Measurements from ENCODE around the gene CYSTM1.
"Not testable (repeated sequence)": the region's sequence is repeated elsewhere in the genome, so short reads cannot be mapped to it uniquely, and the experiment has no call there.

CYSTM1 gene

DNA sequence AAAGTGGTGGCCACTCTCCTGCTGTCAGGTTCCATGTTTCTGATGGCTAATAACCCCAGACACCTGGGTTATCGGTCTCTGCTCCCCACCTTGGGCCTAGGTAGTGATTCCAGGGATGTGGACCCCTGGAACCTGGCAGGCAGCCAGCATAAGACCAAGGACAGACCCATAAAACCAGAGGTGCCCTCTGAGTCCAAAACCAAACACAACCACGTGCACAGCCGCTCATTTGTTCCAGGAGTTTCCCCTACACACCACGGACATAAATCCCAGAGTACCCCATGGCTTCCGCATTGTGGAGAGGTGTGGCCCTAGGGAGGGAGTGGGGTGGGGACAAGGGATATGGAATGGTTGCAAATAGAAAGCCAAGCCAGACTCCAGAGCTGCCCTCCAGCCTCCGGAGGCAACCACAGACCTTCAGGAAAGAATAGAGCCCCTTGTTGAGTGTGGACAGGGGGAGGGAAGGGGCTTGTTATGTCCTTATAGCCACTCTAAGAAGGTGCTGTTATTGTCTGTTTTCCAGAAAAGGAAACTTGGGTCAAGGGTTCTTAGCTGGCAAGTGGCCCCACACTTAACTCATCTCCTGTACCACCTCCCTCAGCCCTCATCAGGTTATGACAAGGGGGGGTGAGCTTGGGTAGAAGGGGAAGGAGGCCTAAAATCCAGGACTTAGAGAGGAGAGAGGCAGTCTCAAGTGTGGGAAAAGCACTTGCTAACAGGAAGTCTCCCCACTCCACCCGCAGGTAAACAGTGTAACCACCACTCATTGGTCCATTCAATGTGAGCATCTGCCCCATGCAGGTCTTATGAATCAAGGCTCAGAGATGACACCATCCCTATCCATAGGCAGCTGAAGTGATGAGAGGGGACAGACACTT lies 23.6 kb upstream of the CYSTM1 start:
- DNase-seq: no peak

DNA sequence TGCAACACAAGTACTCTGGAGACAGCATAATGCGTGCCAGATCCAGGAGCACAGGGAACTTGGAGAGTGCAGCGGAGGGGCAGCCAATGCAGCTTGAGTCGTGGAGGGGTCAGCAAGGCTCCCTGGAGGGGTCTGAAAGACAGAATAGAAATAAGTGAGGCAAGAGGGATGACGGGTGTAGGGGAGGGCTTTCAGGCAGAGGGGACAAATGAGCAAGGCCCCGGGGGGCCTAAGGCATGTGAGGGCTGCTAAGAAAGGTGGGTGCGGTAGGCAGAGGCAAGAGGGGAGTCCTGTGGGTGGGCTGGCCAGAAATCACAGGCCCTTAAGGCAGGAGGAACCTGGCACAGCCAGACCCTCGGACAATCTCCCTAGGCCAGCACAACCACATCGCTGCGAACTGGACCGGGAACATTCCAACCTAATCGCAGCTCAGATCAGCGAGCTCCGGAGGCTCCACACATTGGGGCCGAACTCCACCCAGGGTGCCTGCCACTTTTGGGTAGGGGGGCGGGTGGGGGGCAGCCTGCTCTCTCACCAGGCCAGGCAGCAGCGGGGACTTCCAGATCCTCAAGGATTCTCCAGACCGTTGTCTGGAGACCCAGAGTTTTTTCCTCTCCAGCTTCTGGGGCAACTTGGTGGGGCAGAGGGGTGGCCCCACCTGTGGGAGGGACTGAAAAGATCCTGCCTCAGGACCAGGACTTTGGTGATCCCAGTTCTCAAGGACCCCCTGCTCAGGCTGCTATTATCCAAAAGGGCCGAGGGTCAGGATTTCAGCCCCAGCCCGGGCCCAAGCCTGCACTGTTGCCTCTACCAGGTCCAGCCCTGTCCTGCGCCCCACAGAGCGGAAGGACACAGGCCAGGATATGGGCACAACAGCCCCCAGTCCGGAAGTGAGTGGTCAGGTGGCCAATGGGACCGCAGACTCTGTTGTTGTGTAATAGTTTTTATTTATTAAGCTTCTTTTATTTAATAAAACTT lies 22.7 kb upstream of the CYSTM1 start:
- DNase-seq: no peak

DNA sequence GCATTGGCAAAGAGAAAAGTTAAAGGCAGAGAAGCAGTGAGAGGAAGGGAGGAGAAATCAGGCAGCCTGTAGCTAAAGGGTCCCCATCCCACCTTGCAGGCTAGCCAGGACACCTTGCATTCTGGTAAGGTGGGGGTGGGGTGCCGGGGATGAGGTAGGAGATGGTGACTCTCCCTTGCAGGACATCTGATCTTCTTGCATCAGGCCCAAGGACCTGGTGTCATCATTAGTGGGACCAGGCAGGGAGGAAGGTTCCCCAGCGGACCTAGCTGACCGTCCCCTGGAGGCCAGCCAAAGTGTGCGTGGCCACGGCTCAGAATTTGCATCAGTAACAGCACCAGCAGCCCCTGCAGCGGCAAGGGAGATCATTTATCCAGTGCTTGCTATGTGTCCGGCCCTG lies 21.7 kb upstream of the CYSTM1 start:
- no peak for DNase-seq

DNA sequence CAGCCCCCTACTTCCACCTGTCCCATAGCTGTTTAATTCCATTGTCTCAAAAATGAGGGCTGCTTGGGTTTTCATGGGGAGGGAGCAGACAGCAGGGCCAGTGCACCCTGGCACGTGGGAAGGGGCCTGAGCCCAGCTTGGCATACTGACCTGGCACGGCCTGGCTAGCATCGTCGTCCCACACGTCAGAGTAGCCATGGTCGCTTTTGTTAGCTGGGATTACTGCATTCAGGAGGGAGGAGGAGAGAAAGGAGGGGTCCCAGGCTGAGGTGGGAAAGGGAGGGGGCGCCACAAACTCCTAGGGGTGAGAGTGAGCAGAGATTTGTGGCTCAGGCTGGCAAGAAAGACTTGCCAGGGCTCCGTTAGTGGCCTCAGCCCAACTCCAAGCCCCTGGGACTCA lies 21.1 kb upstream of the CYSTM1 start:
- no peak for DNase-seq

DNA sequence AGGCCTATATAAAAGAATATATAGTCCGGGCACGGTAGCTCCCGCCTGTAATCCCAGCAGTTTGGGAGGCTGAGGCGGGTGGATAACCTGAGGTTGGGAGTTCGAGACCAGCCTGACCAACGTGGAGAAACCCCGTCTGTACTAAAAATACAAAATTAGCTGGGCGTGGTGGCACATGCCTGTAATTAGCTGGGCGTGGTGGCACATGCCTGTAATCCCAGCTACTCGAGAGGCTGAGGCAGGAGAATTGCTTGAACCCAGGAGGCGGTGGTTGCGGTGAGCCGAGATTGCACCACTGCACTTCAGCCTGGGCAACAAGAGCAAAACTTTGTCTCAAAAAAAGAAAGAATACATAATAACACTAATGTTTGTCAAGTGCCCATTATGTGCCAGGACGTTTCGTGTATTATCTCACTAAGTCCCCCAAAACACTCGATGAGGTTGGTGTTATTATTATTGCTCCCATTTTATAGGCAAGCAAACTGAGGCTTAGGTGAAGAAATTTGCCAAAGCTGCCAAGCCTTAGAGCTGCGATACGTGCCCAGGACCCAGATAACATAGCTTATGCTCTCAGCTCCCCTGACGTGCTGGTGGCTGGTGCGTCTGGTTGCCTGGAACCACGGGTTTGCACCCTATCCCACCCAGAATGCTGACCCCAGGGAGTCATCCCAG lies 20.1 kb upstream of the CYSTM1 start:
- DNase-seq: not testable (repeated sequence)

DNA sequence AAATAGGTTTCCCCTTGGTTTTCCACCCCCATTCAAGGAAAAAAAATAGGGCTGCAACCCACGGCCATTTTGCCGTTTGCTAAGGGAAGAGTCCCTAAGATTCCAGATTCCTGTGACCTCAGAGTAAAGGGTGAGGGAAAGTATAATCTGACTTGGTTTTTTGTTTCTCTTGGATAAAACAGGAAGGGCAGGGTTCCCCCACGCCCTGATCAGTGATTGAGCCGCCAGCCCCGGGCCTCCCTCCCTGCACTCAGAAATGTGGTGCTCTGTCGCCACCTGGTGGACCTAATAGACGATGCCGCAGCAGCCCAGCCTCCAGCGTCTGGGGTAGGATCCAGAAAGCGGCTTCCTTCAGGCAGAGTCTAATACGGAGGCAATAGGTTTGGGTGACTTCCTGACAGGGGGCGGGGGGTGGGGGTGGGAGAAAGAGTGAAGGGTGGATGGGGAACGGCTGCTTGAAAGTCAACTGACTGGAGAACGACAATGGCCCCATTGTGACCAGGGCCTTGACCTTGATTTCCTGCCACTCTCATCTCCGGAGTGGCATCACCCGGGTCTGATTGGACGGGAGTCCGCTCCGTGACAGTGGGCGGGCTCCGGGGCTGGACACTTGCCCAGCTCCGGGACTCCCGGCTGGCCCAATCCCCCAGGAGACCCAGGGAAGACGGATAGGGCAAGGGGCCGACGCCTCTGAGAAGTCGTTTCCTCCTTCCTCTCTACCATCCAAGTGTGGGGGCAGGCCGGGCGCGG lies 17.8 kb upstream of the CYSTM1 start:
- peak; percentile 81 for DNase-seq

DNA sequence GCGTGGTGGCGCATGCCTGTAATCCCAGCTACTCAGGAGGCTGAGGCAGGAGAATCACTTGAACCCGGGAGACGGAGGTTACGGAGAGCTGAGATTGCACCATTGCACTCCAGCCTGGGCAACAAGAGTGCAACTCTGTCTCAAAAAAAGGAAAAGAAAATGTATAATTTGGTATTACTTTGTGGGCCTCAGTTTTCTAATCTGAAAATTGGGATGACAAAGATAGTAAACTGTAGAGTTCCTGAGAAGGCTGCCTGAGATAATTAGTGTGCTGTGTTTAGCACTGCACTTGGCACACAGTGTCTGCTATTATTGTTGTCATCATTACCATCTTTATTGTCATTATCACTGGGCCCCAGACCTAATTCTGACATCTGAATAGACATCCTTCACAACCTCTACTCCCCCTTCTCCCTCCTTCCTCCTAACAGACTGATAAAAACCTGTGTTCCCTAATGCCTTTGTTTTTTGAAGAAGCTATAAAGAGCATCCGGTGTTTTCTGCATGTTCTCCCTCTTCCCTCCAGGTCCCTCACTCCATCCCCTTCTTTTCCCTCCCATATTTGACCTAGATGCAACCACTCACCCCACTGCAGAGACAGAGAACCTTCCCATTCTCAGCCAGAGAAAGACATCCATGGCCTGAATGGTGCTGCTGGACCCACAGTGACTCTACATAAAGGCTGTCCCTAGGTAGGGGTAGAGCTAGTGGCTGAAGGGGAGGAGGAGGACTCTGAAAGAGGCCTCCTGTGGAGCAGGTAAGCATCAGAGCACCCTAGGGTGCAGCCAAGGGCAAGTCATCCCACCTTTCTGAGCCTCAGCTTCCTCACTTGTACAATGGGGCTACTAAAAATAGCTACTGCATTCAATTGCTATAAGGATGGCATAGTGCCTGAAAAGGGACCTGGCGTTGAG lies 15.7 kb upstream of the CYSTM1 start:
- DNase-seq: no peak

DNA sequence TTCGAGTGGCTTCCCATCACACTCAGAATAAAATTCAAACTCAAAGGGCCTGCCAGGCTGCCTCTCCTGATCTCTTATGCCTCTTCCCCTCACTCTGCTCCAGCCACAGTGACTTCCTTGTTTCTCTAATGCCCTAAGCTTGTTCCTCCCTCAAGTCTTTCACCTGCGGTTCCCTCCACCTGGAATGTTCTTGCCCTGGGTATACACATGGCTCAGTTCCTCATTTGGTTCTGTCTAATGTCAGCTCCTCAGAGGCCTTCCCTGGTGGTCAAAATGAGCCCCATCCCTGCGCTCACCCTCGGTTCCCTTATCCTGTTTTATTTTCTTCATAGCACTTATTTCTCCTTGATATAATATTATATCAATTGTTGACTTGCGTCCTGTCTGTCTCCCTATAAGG lies 12.7 kb upstream of the CYSTM1 start:
- no peak for DNase-seq

DNA sequence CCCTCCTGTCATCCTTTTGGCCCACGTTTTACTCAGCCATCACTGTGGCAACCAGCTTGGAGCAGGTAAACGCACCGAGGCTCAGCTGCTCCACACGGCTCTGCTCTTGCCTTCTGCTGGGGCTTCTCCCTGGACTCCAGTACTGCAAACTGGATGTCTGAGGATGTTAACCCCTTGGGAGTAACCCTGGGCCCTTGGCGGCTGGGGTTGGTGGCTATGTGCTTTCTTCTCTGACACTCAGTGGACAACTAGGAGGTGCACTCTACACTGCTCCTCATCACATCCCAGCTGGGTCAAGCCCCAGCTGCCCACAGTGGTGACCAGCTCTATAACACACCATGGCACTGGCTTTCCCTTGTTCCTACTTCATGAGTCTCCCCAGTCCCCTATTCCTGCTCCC lies 12.2 kb upstream of the CYSTM1 start:
- DNase-seq: no peak

DNA sequence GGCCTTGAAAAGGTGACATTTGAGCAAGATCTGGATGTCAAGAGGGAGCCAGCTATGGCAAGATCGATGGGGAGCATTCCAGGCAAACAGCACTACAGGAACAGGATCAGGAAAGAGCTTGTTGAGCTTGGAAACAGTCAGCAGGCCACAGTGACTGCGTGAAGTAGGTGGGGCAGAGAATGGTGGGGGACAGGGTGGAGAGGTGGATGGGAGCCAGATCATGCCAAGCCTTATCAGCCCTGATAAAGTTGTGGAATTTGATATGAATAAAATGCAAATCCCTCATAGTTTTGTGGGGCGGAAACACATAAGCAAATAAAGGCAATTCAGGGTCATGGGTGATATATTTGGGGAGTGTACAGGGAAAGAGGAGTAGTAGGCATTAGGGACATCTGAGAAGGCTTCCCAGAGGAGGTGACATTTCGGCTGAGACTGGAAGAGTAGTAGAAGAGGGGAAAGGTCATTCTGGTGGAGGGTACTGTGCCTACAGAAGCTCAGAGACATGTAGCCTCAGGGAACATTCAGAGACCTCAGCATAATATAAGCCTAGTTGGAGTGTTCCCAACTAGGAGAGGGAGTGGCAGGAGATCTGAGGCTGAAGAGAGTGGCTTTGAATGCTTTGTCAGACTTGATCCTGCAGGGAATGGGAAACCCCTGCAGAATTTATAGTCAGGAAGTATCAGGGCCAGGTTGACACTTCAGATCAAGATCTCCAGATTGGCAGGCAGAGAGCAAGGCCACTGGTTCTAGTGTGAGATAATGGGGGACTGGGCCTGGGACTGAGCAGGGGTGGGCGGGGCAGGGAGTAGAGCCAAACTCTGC lies 9.7 kb upstream of the CYSTM1 start:
- DNase-seq: no peak

DNA sequence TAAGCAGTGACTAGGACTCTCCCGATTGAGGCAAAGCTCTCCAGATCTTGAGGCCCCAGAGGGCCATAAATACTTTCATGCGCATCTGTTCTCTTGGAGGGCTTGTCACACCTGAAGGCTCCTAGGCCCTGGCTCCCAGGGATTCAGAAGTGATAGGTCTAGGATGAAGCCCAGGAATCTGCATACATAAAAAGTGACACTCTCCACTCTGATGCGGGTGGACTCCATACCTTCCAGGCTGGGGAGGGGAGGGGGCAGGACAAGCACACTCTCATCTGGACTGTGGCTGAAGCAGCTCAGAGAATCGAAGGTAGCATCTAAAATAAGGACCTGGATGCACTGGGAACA lies 9.1 kb upstream of the CYSTM1 start:
- DNase-seq: no peak

DNA sequence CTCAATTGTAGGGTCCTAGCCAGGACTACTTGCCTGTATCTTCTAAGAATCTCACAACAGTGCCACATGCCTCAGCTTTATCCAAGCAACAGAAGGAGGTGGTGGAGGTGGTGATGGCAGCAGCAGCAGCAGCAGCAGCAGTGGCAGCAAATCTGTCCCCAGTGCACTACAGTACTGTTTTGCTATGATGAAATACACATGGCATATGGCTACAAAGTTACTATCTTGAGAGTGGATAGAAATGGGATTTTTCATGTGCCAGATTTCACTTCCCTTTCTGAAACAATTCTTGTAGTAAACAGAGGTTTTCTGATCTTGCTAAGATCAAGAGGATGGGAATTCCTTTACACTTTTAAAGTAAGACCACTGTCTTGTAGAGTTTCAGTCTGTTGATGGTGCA lies 8.1 kb upstream of the CYSTM1 start:
- DNase-seq: no peak

DNA sequence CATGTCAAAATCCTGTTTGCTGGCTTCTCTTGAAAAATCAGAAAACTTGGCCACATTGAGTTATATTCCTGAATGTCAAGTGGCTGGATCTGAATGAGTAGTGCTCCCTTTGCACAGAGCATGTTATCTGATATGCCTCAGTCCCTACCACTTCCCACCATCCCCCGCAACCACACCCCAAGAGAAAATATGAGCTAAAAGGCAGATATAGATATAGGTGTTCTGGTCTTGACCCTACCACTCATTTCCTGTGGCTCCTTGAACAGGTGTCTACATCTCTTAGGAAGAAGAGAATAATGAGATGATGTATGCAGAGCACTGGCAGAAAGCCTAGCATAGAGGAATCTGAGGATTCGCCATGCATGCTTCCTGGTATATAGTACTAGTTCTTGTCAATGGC lies 6.6 kb upstream of the CYSTM1 start:
- DNase-seq: no peak

DNA sequence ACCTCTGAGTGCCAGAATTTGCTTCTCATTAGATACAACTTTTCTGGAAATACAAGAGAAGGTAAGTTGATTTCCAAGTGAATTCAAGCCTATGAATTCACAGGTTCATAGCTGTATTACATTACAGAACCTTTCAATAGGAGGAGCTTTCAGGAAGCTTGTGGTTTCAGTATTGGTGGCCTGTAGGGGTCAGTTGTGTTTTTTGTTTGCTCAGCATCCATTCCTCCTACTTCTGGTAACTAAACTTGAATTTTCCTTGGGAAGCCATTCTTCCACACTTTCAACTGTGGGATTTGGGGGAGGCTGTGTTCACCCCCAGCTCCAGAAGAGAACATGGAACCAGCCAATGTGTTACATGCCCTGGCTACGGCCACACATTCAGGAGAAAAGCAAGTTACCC lies 5.6 kb upstream of the CYSTM1 start:
- no peak for DNase-seq

DNA sequence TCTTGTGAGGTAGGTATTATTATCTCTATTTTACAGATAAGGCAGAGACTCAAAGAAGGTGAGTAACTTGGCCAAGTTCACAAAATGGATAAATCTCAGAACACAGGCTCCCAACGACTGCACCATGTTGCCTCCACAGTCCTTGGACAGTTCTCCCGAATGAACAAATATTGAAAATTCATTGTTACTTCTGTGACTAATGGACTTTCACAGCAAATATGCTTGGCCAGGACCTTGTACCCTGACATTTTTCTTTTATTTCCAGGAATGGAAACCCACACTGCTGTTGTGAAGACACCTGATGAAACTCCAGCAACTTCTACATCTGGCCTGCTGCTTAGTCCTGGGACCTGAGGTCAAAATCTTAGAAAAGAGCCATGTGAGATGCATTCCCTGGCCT lies 2.5 kb upstream of the CYSTM1 start:
- no peak for DNase-seq

DNA sequence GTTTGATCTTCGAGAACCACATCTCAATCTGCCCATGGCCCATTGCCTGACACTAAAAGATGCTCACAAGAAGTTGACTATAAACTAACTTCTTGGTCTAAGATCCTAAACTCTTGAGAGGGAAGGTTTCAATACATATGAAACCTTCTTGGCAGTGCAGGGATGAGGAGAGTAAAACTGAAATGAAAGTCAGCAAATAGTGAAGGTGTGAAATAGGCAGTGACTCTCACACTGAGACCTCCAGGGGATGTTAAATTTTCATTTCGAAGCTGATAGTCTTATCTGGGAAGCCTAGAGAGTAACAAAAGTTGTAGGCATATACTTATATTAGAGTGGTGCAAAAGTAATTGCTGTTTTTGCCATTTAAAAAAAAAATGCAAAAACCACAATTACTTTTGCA lies 974 bp upstream of the CYSTM1 start:
- no peak for DNase-seq

DNA sequence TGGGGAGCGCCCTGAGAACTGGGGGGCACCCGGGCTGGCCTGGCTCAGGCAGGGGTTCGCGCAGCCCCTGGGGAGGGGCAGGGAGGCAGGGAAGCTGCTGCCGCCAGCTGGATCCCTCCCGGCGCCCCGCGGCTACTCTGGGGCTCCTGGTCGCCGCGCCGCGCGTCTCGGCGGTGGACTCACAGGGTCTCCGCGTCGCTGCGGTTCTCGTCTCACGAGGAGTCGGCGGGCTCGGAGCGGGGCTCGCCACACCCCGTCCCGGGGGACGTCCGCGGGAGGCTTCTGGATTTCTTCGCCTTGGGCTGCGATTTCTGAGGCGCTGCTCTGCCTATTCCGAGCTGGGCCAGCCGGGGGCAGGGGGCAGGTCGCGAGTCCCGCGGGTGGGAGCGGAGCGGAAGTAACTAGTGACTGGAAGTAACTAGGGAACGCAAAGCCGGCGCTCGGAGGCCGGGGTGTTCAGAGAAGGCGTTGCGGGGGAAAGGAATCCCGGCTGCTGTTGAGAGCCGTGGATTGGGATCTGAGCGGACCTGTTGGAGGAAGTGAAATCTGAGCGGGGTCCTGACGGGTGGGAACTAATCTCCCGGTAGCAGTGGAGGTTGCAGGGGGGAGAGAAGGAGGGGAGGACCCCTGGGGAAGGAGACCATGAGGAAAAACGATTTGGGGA lies 511 bp downstream of the CYSTM1 start:
- DNase-seq: peak; percentile 68

DNA sequence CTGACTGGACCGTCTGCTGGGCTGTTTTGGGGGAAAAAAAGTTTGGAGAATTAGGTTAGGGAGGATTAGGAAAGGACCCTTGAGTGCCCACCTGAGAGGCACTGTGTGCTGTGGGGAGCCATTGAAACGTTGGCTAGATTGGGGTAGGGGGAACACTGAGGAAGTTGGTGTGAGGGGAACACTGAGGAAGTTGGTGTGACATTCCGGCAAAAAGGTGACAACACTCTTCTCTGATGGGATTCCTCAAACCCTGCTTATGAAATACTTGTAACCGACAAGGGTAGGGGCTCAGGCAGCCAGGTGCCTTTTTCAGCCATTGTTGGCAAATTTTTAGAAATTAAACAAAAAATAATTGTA lies 1.0 kb downstream of the CYSTM1 start:
- no peak for DNase-seq

DNA sequence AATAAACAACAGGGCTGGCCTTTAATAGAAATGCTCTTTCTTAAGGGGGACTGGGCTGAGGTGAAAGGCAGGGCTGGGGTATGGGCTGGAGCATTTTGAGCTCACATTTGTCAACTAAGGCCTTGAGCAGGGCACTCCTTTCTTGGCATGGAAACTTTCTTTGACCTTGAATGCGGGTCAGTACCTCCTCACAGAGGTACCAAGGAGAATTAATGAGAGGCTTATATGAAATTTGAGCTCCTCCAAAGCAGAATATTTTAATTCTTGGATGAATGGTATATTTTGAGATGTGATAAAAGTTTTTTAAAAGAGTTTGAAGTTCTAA lies 3.1 kb downstream of the CYSTM1 start:
- no peak for DNase-seq

DNA sequence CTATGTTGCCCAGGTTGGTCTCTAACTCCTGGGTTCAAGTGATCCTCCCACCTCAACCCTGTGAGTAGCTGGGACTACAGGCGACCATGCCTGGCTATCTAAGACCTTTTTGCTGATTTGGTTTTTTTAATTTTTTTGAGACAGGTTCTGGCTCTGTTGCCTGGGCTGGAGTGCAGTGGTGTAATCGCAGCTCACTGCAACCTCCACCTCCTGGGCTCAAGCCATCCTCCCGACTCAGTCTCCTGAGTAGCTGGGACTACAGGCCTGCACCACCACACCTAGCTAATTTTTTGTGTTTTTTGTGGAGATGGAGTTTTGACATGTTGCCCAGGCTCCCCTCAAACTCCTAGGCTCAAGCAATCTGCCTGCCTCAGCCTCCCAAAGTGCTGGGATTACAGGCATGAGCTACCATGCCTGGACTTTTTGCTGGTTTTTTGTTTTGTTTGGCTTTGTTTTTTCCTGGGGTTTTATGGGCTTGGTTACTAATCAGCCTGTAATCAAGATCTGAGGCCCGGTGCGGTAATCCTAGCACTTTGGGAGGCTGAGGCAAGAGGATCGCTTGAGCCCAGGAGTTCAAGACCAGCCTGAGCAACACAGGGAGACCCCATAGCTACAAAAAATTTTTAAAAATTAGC lies 3.6 kb downstream of the CYSTM1 start:
- no peak for DNase-seq

All from CD4-positive, alpha-beta T cell treated with Interferon gamma for 1 hour (primary cell).